HG03442 (cell line): ENCODE measurements around the gene ATG10.
A peak's percentile ranks its signal among the peaks of the same experiment; 100 is the strongest.
"Not testable (repeated sequence)": the region's sequence is repeated elsewhere in the genome, so short reads cannot be mapped to it uniquely, and the experiment has no call there.

ENCODE experiments used
- ATAC-seq: cut with Tn5 transposase; IDR thresholded peaks from one replicate; pipeline ENCODE4 v1.9.1; 2021; ENCODE audit warnings: mild to moderate bottlenecking, moderate library complexity; ENCODE audit not compliant: unreplicated experiment

ATG10 gene

DNA sequence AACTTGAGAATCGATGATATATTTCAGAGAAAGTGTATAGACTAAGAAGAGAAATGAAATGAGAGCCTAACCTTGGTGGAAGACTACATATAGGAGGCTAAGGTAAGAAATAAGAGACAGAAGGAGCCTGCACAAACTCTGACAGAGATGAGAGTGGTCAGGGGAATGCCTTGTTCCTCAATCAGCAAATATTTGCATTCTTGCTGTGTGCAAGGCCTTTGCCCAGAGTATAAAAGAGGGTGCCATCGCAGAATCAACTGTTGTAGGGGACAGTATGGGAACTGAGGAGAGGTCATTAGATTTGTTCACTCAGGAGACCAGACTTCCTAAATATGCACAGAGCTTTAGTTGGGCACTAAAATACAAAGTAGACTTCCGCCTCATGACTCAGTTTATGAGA is 137.2 kb downstream of the ATG10 start:
- no peak for ATAC-seq

DNA sequence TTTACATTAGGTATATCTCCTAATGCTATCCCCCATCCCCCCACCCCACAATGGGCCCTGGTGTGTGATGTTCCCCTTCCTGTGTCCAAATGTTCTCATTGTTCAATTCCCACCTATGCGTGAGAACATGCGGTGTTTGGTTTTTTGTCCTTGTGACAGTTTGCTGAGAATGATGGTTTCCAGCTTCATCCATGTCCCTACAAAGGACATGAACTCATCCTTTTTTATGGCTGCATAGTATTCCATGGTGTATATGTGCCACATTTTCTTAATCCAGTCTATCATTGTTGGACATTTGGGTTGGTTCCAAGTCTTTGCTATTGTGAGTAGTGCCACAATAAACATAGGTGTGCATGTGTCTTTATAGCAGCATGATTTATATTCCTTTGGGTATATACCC is 138.1 kb downstream of the ATG10 start:
- not testable (repeated sequence) for ATAC-seq

DNA sequence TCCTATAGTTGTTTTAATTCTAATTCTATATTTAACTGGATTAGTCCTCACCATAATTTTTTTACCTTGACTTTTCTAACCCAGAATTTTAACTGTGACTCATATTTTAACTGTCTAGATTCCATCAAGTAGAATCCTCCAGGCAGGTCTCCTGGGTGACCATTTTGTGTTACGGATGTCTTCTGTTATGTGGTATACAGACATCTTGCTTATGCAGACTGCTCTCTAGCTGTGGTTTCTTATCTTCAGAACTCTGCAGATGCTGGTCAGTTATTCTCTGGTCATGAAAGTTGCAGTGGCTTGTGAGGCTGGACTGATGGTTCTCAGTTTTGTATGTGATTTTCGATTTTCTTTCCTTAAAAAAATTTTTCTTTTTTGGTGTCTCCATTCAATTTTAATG is 139.4 kb downstream of the ATG10 start:
- peak; percentile 91 for ATAC-seq

DNA sequence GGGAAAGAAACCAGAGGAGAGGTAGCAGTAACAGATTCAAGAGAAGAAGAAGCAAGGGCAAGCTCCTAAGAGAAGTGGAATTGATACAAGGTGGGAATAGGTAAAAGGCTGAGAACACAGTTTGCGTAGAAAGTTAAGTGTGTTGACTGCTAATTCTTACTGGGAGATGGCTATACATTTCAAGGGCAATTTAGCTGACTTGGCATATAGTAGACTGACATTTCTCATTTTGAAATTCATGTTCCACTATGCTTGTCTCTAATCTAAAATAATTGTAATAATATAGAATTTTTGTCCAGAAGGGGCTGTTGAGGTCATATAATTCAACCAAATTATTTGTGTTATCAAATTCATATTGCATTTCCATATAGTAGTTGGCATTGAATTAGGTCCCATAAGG is 144.0 kb downstream of the ATG10 start:
- ATAC-seq, result no peak

DNA sequence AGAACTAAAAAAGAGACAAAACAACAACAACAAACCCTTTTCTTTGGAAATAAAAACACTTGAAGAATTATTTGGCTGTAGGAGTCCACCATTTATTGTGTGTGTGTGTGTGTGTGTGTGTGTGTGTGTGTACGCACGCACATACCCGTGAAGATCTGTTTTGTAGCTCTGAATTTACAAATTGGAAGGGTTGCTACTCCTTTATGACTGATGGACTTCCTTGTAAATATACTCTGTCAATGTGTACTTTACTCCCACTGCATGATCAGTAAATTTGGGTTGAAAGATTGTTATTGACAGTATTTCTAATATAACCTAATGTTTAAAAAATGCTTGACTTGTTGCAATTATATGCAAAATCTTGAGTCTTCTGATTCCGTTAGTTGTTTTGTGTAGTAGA is 148.1 kb downstream of the ATG10 start:
- no peak for ATAC-seq

DNA sequence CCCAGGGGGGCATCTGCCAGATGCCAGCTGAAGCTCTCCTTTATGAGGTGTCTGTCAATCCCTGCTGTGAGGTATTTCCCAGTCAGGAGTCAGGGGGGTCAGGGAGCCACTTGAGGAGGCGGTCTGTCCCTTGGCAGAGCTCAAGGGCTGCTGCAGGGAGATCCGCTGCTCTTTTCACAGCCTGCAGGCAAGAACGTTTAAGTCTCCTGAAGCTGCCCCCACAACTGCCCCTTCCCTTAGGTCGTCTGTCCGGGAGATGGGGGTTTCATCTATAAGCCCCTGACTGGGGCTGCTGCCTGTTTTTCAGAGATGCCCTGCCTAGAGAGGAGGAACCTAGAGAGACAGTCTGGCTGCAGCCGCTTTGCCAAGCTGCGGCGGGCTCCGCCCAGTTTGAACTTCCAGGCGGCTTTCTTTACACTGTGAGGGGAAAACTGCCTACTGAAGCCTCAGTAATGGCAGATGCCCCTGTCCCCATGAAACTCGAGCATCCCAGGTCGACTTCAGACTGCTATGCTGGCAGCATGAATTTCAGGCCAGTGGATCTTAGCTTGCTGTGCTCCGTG is 158.0 kb downstream of the ATG10 start:
- no peak for ATAC-seq

DNA sequence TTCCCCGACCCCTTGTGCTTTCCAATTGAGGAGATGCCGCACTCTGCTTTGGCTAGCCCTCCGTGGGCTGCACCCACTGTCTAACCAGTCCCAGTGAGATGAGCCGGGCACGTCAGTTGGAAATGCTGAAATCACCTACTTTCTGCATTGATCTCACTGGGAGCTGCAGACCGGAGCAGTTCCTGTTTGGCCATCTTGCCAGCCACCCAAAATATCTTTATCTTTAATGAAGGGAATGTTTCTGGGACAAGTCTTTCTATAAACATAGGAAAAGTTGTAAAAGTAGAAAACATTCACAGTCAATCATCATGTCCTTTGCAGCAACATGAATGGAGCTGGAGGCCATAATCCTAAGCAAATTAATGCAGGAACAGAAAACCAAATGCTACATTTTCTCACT is 158.8 kb downstream of the ATG10 start:
- no peak for ATAC-seq

DNA sequence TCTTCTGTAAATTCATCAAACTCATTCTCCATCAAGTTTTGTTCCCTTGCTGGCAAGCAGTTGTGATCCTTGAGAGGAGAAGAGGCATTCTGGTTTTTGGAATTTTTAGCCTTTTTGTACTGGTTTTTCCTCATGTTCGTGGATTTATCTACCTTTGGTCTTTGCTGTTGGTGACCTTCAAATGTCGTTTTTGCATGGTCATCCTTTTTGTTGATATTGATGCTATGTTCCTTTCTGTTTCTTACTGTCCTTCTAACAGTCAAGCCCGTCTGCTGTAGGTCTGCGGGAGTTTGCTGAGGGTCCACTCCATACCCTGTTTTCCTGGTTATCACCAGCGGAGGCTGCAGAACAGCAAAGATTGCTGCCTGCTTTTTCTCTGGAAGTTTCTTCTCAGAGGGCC is 165.4 kb downstream of the ATG10 start:
- no peak for ATAC-seq

DNA sequence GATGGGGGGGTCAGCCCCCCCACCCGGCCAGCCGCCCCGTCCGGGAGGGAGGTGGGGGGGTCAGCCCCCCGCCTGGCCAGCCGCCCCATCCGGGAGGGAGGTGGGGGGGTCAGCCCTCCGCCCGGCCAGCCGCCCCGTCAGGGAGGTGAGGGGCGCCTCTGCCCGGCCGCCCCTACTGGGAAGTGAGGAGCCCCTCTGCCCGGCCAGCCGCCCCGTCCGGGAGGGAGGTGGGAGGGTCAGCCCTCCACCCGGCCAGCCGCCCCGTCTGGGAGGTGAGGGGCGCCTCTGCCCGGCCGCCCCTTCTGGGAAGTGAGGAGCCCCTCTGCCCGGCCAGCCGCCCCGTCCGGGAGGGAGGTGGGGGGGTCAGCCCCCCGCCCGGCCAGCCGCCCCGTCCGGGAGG is 168.0 kb downstream of the ATG10 start:
- not testable (repeated sequence) for ATAC-seq

DNA sequence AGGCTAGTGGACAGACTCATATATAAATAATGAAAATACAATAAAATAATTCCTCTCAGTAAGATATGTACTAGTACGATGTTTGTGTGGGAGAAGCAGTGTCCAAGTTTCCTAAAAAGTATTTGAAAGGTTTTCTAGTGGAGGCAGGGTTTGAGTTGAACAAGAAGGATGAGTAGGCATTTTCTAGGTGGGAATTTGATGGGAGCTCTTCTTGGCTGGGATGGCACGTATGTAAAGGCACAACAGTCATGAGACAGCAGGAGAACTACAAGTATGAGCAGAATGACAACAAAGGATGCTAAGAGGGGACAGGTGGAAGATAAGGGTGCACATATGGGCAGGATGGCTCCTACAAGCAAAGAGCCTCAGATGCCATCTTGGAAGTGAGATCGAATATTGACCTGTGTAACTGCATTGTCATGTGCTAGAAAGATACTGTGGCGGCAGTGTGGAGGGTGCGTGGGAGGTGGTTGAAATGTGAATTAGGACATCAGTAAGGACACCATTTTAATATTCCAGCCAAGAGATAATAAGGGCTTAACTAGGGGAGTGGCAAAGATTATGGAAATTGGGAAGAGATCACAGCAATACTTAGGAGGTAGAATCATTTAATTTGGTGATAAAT is 170.5 kb downstream of the ATG10 start:
- no peak for ATAC-seq

DNA sequence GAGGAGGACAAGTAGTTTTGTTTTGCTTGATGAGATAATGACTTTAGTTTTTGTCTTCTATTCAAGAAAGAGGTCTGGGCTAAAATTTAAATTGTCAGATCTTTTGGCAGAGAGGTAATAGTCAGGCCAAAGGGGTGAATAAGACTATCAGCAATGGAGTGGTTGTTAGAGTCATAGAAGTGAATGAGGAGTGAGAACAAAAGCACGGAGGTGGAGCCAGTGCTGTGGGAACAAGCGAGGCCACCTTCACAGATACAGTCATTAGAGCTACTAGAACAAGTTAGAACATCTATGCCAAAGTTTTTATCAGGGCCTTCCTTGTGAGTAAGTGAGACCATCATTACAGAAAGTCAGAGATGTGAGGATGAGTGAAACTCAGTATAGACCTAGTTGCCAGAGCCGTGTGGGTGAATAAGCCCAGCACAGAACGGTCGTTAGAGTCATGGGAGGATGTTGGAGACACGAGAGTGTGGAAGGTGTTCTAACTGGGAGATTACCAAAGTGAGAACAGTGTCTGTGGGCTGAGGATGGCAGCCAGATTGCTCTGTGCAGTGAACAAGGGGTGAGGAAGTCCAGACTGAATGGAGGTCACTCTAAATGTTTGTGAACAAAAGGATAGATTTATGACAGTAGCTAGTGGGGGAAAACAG is 171.2 kb downstream of the ATG10 start:
- no peak for ATAC-seq

DNA sequence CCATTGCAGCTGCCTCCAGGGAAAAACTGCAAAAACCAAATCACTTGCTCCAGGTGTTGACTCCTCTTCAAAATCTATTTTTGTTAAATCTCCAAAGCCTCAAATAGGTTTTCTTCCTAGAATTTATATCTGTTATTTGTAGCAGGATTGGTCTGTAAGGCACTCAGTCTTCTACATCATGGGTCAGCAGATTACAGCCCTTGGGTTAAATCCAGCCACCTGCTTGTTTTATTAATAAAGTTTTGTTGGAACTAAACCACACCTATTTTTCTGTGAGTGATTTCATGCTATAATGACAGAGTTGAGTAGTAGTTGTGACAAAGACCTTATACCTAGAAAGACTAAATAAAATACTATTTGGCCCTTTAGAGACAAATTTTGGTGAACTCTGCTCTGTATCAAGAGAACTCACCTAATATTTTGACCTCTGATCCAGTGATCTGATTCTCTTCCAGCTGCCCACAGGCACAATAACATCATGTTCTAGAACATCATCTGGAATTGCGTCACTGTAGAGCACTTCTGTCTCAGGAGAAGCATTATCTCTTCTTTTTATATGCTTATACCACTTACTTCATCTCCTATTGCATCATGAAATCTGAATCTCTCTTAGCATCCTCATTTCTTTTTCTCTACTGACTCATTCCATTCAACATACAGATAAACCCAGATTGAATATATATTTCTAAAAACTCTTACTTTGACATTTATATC is 176.2 kb downstream of the ATG10 start:
- ATAC-seq, result no peak

DNA sequence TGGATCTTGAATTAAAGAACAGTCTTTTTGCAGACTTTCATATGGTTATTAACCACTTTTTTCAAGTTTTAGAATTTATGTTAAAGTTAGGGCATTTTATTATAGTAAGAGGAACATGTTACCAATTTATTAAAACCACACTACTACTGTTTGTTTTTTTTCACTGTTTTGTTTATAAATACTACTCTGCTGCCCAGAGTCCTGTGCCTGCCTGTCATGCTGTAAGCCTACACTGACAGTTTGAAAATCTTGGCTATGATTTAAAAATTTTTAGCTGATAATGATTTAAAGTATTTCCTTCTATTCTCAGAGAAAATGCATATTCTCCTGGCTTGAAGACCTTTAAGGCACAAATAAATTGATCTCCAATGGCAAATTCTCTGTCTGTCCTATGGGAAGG is 177.6 kb downstream of the ATG10 start:
- ATAC-seq, result no peak

DNA sequence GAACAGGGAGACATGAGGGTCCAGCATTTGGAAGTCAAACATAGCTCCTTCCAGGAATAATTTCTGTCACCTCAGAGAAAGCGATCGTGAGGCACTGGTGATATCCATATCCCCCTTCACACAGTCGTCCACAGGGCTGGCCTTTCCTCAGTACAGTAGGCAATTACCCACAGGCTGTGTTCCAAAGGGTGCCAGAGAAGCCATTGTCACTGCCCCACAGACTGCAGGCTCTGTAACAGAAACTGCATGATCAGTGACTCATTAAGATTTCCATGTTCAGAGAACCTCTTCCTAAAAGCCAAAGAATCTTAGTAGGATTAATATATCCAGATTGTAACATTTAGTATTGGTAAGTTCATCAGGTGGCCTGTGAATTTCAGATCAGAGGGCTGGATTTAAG is 178.7 kb downstream of the ATG10 start:
- ATAC-seq, result no peak

DNA sequence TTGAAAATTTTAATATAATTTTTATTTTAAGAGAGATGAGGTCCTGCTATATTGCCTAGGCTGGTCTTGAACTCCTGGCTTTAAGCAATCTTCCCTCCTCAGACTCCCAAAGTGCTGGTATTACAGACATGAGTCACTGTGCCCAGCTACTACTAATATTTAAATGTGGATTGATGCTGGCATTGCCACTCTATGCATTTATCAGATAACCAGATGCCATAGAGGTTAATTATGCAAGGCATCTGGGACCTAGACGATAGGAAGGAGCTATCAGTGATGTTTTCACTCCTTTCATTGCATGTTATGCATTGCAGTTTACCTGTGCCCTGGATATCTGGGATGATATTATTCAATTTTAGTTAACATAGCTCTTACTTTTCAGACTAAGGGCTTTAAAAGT is 179.4 kb downstream of the ATG10 start:
- ATAC-seq, result no peak

DNA sequence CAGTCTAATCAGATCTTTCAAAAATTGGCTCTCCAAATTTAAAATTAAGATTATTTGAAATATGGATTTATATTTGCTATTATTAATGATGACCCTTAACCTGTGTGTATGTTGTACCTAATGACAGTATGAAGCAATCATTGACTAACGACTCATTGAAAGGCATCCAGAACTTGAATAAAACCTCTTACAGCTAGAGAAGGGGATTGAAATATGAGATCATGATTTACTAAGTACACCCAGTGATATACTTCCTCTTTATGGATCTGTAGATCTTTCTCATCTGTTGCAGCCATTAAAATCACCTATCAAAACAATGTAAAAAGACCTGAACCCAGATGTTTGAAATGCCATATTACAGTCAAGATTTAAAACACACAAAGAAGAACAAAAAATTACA is 179.8 kb downstream of the ATG10 start:
- no peak for ATAC-seq

DNA sequence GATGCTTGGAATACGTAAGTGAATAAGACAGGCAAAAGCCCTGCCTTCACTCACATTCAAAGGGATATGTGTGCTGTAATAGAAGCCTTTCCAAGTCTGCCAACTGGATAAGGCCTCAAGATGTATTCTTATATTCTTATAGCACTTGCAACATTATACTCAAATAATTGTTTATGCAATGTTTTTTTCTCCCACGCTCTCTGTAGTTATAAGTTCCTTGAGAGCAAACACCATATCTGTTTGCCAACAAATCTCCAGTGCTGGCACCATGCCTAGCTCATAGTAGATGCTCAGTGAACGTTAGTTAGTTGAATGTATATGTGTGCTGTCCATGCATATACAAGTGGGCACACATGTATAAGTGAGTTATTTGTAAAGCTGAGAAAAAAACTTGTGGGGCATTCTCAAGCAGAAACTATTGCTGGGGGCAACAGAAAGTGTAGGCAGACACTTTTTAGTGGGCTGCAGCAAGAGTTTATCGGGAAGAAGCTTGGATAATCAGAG is 181.2 kb downstream of the ATG10 start:
- ATAC-seq, result no peak

DNA sequence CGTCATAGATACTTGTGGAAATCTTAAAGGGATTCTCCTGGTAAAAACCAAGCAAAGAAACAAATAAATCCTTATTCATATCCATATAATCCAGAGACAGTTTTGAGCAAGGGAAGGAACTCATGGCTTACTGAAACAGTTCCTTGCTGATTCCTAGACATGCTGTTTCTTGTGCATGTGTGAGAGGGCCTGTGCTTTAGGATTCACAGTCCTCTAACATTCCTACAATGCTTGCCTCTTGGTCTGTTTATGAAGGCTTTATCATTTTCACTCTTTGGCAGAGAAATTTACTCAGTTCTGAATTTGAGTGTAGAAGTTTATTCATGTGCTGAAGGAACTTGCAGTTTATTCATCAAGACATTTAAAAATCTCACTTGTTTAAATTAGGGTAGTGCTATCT is 183.0 kb downstream of the ATG10 start:
- ATAC-seq, result no peak

DNA sequence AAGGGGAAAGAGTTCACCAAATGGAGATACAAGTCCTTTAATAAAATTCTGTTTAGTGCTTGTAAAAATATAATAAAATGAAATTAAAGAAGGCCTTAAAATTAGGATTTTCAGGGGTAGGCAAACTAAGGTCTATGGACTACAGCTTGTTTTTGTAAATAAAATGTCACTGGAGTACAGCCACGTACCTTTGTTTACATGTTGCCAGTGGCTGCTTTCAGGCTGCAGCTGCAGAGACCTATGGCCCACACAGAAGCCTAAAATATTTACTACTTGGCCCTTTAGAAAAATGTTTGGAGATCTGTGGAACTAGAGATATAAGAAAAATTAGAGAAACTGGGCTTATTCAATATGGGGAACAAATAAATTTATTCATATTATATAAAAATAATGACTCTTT is 183.5 kb downstream of the ATG10 start:
- ATAC-seq, result no peak

DNA sequence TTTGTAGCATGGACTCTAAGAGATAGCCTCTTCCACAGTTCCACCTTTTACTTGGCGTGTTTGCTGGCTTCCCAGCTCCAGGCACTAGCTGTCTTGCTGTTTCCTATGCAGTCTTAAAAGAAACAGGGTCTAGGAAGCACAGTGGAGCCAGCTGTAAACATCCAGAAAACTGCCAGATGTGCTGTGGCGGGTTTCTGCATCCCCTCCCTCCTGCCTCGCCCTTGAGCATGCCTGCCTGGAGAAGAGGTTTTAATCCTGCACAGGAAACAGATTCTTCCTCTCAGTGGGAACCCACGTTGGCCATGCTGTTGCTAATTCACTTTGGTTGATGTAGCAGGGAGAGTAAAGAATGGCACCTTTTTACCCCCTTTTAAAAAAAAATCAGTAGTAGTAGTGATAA is 185.1 kb downstream of the ATG10 start:
- ATAC-seq, result no peak

DNA sequence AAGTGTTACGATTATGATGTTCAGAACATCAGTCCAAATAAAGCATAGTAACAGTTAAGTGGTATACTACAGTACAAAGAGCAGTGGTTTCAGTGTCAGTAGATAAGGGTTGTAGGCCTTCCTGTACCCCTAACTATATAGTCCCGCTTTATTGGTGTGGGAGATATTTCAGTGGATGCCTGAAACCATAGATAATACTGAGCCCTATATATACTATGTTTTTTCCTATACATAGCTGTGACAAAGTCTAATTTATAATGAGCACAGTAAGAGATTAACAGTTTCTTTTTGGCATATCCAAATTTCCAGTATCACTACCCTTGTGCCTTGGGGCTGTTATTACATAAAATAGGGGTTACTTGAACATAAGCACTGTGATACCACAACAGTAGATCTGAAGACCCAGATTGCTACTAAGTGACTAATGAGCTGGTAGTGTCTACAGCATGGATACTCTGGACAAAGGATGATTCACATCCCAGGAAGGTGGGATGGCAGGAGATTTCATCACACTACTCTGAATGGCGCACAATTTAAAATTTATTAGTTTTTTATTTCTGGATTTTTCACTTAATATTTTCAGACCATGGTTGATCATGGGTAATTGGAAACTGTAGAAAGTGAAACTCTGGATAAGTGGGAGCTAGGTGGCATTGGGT is 187.1 kb downstream of the ATG10 start:
- ATAC-seq, result no peak
